Measurements from ENCODE around the gene MAGEB16.

MAGEB16 gene

DNA sequence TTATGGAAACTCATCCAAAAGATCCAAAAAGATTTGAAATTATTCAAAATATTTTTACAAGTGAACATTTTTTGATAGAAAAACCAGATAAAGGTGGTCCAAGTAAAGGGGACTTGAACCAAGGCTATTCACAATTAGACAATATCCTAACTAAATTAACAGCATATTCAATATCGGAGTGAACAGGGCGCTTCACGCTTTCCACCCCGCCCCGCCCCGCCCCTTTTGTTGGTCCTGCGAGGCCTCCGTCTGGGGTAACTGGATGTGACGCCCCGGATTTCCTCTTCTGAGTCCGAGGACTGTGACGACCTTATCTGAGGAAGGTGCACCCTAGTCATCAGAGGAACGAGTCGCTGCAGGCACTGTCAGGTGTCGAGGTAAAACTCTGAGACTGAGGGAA is at the start of gene MAGEB16:
Gene MAGEB16, plus strand, starts transcription at position 301 of the 400 bp plus-strand sequence. CDS start 3,855 bp downstream, outside the sequence.
- DNase-seq: no peak

- DNase-seq: no peak
Measured at GRCh38 chrX:35773958-35774564, 24.1 kb upstream of the MAGEB16 start.

DNA sequence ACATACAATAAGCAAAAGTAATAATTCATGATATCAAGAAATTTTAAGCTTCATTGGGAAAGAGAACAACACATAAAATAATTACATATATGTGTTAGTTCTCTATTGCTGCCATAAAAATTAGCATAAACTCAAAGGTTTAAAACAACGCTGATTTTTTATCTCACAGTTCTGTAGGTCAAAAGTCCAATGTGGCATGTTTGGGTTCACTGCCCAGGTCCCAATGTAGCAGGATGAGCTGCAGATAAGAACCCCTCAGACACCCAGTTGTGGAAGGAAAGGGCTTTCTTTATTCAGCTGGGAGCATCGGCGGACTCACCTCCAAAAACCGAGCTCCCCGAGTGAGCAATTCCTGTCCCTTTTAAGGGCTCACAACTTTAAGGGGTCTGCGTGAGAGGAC is 13.1 kb upstream of the MAGEB16 start:
- no peak for DNase-seq

GRCh38 chrX:35786271-35786670 is 11.9 kb upstream of the MAGEB16 start:
- no peak for DNase-seq

GRCh38 chrX:35787867-35788266 is 10.3 kb upstream of the MAGEB16 start:
- no peak for DNase-seq

GRCh38 chrX:35800474-35800873 is 2.3 kb downstream of the MAGEB16 start:
- no peak for DNase-seq

DNA sequence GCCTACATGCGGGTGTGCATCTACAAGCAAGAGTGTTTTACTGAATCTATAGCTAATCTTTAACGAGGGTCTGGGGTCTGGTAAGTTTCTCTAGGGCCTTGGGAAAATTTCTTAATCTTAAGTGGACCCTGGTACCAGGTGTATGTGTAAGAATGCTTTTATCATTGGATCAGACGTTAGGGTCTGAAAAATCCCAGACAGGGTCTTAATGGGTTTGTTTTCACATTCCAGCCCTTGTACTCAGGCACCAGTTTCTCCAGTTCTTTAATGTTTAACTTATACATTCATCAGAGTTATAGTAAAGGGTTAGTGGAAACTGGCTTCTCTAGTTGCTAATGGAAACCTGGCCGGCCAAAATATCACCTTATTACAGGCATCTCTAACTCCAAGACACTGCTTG is 11.6 kb downstream of the MAGEB16 start:
- no peak for DNase-seq

GRCh38 chrX:35819241-35819640 is 21.1 kb downstream of the MAGEB16 start:
- no peak for DNase-seq

DNA sequence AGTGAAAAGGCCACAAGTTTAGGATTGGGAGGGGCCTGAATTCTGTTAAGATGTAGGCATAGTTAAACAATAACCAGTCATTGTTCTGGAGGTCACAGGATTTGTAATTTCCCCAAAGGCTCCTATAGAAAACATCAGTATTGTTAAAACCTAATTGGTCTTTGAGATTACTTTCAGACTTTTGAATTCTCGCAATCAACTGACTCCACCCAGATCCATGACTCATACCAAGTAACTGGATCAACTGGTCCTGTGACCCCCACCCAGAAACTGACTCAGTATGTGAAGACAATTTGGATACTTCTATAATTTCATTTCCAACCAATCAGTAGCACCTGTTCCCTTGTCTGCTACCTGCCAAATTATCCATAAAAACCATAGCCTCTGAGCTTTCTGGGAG is 28.4 kb downstream of the MAGEB16 start:
- no peak for DNase-seq

DNA sequence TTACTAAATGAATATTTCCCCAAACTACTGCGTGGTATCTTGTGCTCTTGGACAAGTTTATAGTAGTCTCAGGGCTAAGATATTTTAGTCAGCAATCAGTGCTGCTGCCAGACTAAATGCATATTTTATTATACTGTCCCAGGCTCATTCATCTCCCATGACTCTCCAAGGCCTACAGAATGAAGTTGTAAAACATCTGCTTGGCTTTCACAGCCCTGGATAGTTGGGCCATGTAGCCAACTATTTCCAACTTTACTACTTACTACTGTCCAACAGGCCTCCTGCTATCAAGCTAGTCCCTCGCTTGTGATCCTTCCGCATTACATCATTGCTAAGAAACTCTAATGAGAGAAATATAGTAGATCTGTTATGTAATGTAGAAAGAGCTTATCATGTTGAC is 31.4 kb downstream of the MAGEB16 start:
- DNase-seq: no peak

GRCh38 chrX:35841872-35842271 is 43.7 kb downstream of the MAGEB16 start:
- DNase-seq: no peak

DNA sequence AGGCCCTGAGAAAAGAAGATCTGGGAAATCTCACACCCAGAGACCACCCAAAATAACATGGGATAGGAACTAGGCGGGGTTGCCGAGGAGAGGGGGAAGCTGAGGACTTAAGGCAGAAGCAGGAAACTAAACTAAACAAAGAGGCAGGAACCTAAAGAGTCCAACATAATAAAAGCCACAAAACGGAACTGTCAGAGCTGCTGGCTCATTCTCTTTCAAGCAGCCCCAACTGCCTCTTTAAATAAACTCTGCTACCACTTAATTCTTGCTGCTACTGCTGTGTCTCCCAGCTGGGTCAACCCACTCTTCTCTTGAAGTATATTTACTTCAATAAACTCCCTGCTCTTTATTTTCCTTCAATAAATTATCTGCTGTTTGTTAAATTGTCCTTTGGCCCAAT is 44.5 kb downstream of the MAGEB16 start:
- DNase-seq: no peak

- no peak for DNase-seq
Measured at GRCh38 chrX:35847736-35848135, 49.6 kb downstream of the MAGEB16 start.
